Measurements from ENCODE around the gene GNG2.

GNG2 gene

GRCh38 chr14:51844081-51844881 is 16.1 kb upstream of the GNG2 start:
- H3K36me3 ChIP-seq (ENCODE audit: control insufficient read depth in 2 of 2, insufficient read depth in 1 of 2, low read length in 2 of 2): no peaks in the 10 kb centered on the region
- H3K27ac ChIP-seq (ENCODE audit: extremely low read depth, low read depth, low read length): no peak overlapping the region
- CTCF ChIA-PET: interaction anchor here (1.1 kb wide), 1 partner anchor 287 kb away, joined by 3 read pairs; no protein-coding TSS in a partner anchor
- TF ChIP-seq HOXD13 (CRISPR knock-in tag; IDR thresholded peaks at IDR 0.05; ENCODE audit: borderline replicate concordance) (no peak), ZNF24 (tag by site-specific recombination; IDR thresholded peaks at IDR 0.05) (no peak), ZBTB20 (tag by site-specific recombination; IDR thresholded peaks at IDR 0.05) (no peak), EGR2 (tag by site-specific recombination; IDR thresholded peaks at IDR 0.05; ENCODE audit: low read depth) (no peak), KLF1 (tag by site-specific recombination; IDR thresholded peaks at IDR 0.05) (no peak)
- TF ChIP-seq, protein P1, sequence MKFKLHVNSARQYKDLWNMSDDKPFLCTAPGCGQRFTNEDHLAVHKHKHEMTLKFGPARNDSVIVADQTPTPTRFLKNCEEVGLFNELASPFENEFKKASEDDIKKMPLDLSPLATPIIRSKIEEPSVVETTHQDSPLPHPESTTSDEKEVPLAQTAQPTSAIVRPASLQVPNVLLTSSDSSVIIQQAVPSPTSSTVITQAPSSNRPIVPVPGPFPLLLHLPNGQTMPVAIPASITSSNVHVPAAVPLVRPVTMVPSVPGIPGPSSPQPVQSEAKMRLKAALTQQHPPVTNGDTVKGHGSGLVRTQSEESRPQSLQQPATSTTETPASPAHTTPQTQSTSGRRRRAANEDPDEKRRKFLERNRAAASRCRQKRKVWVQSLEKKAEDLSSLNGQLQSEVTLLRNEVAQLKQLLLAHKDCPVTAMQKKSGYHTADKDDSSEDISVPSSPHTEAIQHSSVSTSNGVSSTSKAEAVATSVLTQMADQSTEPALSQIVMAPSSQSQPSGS (tag by site-specific recombination; IDR thresholded peaks at IDR 0.05; ENCODE audit: low read depth): no peak
- TF ChIP-seq, protein P2, sequence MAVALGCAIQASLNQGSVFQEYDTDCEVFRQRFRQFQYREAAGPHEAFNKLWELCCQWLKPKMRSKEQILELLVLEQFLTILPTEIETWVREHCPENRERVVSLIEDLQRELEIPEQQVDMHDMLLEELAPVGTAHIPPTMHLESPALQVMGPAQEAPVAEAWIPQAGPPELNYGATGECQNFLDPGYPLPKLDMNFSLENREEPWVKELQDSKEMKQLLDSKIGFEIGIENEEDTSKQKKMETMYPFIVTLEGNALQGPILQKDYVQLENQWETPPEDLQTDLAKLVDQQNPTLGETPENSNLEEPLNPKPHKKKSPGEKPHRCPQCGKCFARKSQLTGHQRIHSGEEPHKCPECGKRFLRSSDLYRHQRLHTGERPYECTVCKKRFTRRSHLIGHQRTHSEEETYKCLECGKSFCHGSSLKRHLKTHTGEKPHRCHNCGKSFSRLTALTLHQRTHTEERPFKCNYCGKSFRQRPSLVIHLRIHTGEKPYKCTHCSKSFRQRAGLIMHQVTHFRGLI (tag by site-specific recombination; IDR thresholded peaks at IDR 0.05): no peak
- no peak overlapping the region for H3K4me3 ChIP-seq (ENCODE audit: low read depth, low read length)
- H3K9me3 ChIP-seq (ENCODE audit: control insufficient read depth, insufficient read depth, low read depth, low read length): no peaks in the 10 kb centered on the region
- H3K4me1 ChIP-seq (ENCODE audit: control insufficient read depth, insufficient read depth, low read length): no peaks in the 10 kb centered on the region
- POLR2A ChIA-PET: no interaction called here

GRCh38 chr14:51845811-51846210 is 14.6 kb upstream of the GNG2 start:
- no peak overlapping the region for H3K27ac ChIP-seq (ENCODE audit: extremely low read depth, low read depth, low read length)
- no peaks in the 10 kb centered on the region for H3K9me3 ChIP-seq (ENCODE audit: control insufficient read depth, insufficient read depth, low read depth, low read length)
- TF ChIP-seq ZNF654 (tag by site-specific recombination; IDR thresholded peaks at IDR 0.05; ENCODE audit: low read depth) (no peak), ZNF560 (tag by site-specific recombination; IDR thresholded peaks at IDR 0.05; ENCODE audit: borderline replicate concordance) (no peak), ZNF837 (tag by site-specific recombination; IDR thresholded peaks at IDR 0.05) (no peak), KLF8 (tag by site-specific recombination; IDR thresholded peaks at IDR 0.05) (no peak), ZNF394 (tag by site-specific recombination; IDR thresholded peaks at IDR 0.05; ENCODE audit: borderline replicate concordance) (no peak), ZBTB21 (tag by site-specific recombination; IDR thresholded peaks at IDR 0.05) (no peak), ZNF266 (tag by site-specific recombination; IDR thresholded peaks at IDR 0.05; ENCODE audit: low read depth) (no peak), ZNF776 (tag by site-specific recombination; IDR thresholded peaks at IDR 0.05; ENCODE audit: borderline replicate concordance) (no peak), ZNF785 (tag by site-specific recombination; IDR thresholded peaks at IDR 0.05) (no peak), SP3 (tag by site-specific recombination; IDR thresholded peaks at IDR 0.05) (no peak), ZNF623 (tag by site-specific recombination; IDR thresholded peaks at IDR 0.05) (no peak), ZBTB44 (tag by site-specific recombination; IDR thresholded peaks at IDR 0.05) (no peak), ZNF184 (tag by site-specific recombination; IDR thresholded peaks at IDR 0.05) (no peak)
- TF ChIP-seq, protein P3, sequence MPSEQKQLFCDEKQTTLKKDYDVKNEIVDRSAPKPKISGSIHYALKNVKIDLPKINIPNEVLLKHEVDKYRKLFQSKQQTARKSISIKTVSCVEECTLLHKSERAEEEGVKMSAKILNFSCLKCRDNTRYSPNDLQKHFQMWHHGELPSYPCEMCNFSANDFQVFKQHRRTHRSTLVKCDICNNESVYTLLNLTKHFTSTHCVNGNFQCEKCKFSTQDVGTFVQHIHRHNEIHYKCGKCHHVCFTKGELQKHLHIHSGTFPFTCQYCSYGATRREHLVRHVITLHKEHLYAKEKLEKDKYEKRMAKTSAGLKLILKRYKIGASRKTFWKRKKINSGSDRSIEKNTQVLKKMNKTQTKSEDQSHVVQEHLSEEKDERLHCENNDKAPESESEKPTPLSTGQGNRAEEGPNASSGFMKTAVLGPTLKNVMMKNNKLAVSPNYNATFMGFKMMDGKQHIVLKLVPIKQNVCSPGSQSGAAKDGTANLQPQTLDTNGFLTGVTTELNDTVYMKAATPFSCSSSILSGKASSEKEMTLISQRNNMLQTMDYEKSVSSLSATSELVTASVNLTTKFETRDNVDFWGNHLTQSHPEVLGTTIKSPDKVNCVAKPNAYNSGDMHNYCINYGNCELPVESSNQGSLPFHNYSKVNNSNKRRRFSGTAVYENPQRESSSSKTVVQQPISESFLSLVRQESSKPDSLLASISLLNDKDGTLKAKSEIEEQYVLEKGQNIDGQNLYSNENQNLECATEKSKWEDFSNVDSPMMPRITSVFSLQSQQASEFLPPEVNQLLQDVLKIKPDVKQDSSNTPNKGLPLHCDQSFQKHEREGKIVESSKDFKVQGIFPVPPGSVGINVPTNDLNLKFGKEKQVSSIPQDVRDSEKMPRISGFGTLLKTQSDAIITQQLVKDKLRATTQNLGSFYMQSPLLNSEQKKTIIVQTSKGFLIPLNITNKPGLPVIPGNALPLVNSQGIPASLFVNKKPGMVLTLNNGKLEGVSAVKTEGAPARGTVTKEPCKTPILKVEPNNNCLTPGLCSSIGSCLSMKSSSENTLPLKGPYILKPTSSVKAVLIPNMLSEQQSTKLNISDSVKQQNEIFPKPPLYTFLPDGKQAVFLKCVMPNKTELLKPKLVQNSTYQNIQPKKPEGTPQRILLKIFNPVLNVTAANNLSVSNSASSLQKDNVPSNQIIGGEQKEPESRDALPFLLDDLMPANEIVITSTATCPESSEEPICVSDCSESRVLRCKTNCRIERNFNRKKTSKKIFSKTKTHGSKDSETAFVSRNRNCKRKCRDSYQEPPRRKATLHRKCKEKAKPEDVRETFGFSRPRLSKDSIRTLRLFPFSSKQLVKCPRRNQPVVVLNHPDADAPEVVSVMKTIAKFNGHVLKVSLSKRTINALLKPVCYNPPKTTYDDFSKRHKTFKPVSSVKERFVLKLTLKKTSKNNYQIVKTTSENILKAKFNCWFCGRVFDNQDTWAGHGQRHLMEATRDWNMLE (tag by site-specific recombination; conservative IDR thresholded peaks at IDR 0.05; ENCODE audit: low read depth): no peak
- CTCF ChIA-PET: interaction anchor here (0.7 kb wide), 1 partner anchor 15 kb away, joined by 3 read pairs; no protein-coding TSS in a partner anchor
- H3K4me1 ChIP-seq (ENCODE audit: control insufficient read depth, insufficient read depth, low read length): no peaks in the 10 kb centered on the region
- POLR2A ChIA-PET: no interaction called here
- no peaks in the 10 kb centered on the region for H3K36me3 ChIP-seq (ENCODE audit: control insufficient read depth in 2 of 2, insufficient read depth in 1 of 2, low read length in 2 of 2)
- H3K4me3 ChIP-seq (ENCODE audit: low read depth, low read length): no peak overlapping the region
